K562 (cell line): Measurements from ENCODE around the gene POC1B. TPM values are rescaled to one million over a fixed set of nuclear protein-coding genes. Genes with fewer than 3 reads are reported as not detected.

Experiments used
- CBFA2T3 ChIP-seq: fragments of 450-650 bp; IDR thresholded peaks from 2 replicates; pipeline ENCODE4 v1.6.1; 2017
- CC2D1A ChIP-seq: fragments of 450-650 bp; IDR thresholded peaks from 2 replicates; pipeline ENCODE4 v1.6.1; 2017; ENCODE audit warnings: mild to moderate bottlenecking
- DNMT1 ChIP-seq: fragments of 450-650 bp; IDR thresholded peaks from 2 replicates; pipeline ENCODE4 v1.6.1; 2016; ENCODE audit warnings: antibody characterized with exemption, mild to moderate bottlenecking
- FOSL1 ChIP-seq: fragments of 200-800 bp; sonication (Bioruptor generic); conservative IDR thresholded peaks from 2 replicates; pipeline ENCODE4 v1.6.1; 2016; ENCODE audit warnings: missing genetic modification characterization, missing compliant biosample characterization
- GATAD2B ChIP-seq: fragments of 450-650 bp; IDR thresholded peaks from 2 replicates; pipeline ENCODE4 v1.6.1; 2017; ENCODE audit warnings: mild to moderate bottlenecking, borderline replicate concordance
- HMG20A ChIP-seq: fragments of 450-650 bp; formaldehyde crosslinking; conservative IDR thresholded peaks from 2 replicates; pipeline ENCODE4 v1.4.0; 2020; ENCODE audit warnings: mild to moderate bottlenecking, mixed read lengths
- HNRNPLL ChIP-seq: fragments of 200-400 bp; formaldehyde crosslinking; IDR thresholded peaks from 2 replicates; pipeline ENCODE4 v1.6.1; 2017; ENCODE audit warnings: low read length, low read depth, mild to moderate bottlenecking; ENCODE audit not compliant: poor library complexity, severe bottlenecking
- KLF13 ChIP-seq: fragments of 450-650 bp; IDR thresholded peaks from 2 replicates; pipeline ENCODE4 v1.6.1; 2016; ENCODE audit warnings: missing genetic modification characterization, low read depth, mild to moderate bottlenecking, missing compliant biosample characterization, moderate library complexity, borderline replicate concordance
- MYC ChIP-seq, 2 experiments: fragments of 250-450 bp in 1 of 2; sonication (Bioruptor Pico) in 1 of 2; IDR thresholded peaks; 2 replicates each; pipeline versions ENCODE4 v1.5.1 to v1.6.1; 2012 to 2021; ENCODE audit warnings: low read depth in 2 of 2, borderline replicate concordance in 1 of 2, improper control_type of control experiment in 1 of 2, low read length in 1 of 2, mild to moderate bottlenecking in 1 of 2, moderate library complexity in 1 of 2
- NCOA1 ChIP-seq: fragments of 450-650 bp; IDR thresholded peaks from 2 replicates; pipeline ENCODE4 v1.6.1; 2016; ENCODE audit warnings: low read depth
- NRF1 ChIP-seq, 2 experiments: fragments of 450-650 bp; IDR thresholded peaks in 1 of 2; conservative IDR thresholded peaks in 1 of 2; 2 replicates each; pipeline ENCODE4 v1.6.1; 2014; ENCODE audit warnings: mild to moderate bottlenecking in 2 of 2
- PTBP1 ChIP-seq: fragments of 200-400 bp; formaldehyde crosslinking; IDR thresholded peaks from 2 replicates; pipeline ENCODE4 v1.6.1; 2017; ENCODE audit warnings: low read depth, low read length
- RB1 ChIP-seq: fragments of 450-650 bp; IDR thresholded peaks from 2 replicates; pipeline ENCODE4 v1.6.1; 2017; ENCODE audit warnings: low read depth, mild to moderate bottlenecking
- SAFB2 ChIP-seq: fragments of 200-400 bp; formaldehyde crosslinking; IDR thresholded peaks from 2 replicates; pipeline ENCODE4 v1.6.1; 2018; ENCODE audit warnings: borderline replicate concordance, low read length, low read depth, moderate library complexity; ENCODE audit not compliant: severe bottlenecking
- SIX5 ChIP-seq, 2 experiments: IDR thresholded peaks; 2 replicates each; pipeline ENCODE4 v1.6.1; 2011; ENCODE audit warnings: low read length in 2 of 2, borderline replicate concordance in 1 of 2, low read depth in 1 of 2, mild to moderate bottlenecking in 1 of 2, moderate library complexity in 1 of 2; ENCODE audit not compliant: insufficient read depth in 1 of 2
- THRAP3 ChIP-seq: fragments of 450-650 bp; IDR thresholded peaks from 2 replicates; pipeline ENCODE4 v1.6.1; 2016; ENCODE audit warnings: mild to moderate bottlenecking, inconsistent platforms, borderline replicate concordance
- ZNF384 ChIP-seq: IDR thresholded peaks from 2 replicates; pipeline ENCODE4 v1.6.1; 2012; ENCODE audit warnings: low read depth, low read length, improper control_type of control experiment
- ZNF507 ChIP-seq: conservative IDR thresholded peaks from 2 replicates; pipeline ENCODE4 v1.6.1; 2017; ENCODE audit warnings: missing genetic modification characterization, missing compliant biosample characterization
- ZNF668 ChIP-seq: fragments of 250-450 bp; sonication (Bioruptor Pico); IDR thresholded peaks from 2 replicates; pipeline ENCODE4 v1.8.0; 2022; ENCODE audit warnings: mild to moderate bottlenecking, inconsistent platforms
- polyA plus RNA-seq, 8 experiments: library from polyadenylated mRNA; depleted of rRNA in 4 of 8; stranded (reverse) in 5 of 8; unstranded in 3 of 8; fragments of >200 nt; fragmentation: Nextera tagmentation in 2 of 8; fragmentation: Illumina TruSeq in 1 of 8; extraction: Ambion mirVana in 2 of 8; extraction: Trizol in 1 of 8; gene quantifications; 2 replicates each; pipeline versions ENCODE4 v1.2.1 to v1.2.3, GENCODE V29; 2011 to 2014; ENCODE audit warnings: inconsistent platforms in 1 of 8, missing spikeins in 1 of 8
- total RNA-seq, 7 experiments: library from RNA; depleted of rRNA in 6 of 7; stranded (reverse); fragments of >200 nt in 6 of 7; fragmentation: Illumina TruSeq in 2 of 7; extraction: Trizol in 2 of 7; gene quantifications; 2 replicates each; pipeline versions ENCODE4 v1.2.1 to v1.2.3, GENCODE V29; 2011 to 2021; ENCODE audit warnings: low replicate concordance in 1 of 7
- TF ChIP-seq, protein P1 (sequence below): sonication (generic); formaldehyde crosslinking; IDR thresholded peaks from 2 replicates; pipeline ENCODE4 v1.8.0; 2022; ENCODE audit warnings: mild to moderate bottlenecking, missing genetic modification reagents
- TF ChIP-seq, protein P2 (sequence below): fragments of 450-650 bp; IDR thresholded peaks from 2 replicates; pipeline ENCODE4 v1.6.1; 2016; ENCODE audit warnings: antibody characterized with exemption
- TF ChIP-seq, protein P3 (sequence below): fragments of 450-650 bp; formaldehyde crosslinking; IDR thresholded peaks from 2 replicates; pipeline ENCODE4 v1.4.0; 2020; ENCODE audit warnings: mild to moderate bottlenecking, moderate library complexity
- TF ChIP-seq, protein P4 (sequence below): sonication (generic); formaldehyde crosslinking; IDR thresholded peaks from 2 replicates; pipeline ENCODE4 v1.8.1; 2022; ENCODE audit warnings: missing genetic modification reagents

Gene POC1B
- total and polyA plus RNA-seq, 9 of the 15 experiments (the other 6 are each of a cell fraction or from before 2014, with no cell fraction given), result 4.5 to 16.1 (median 10.4) TPM

DNA sequence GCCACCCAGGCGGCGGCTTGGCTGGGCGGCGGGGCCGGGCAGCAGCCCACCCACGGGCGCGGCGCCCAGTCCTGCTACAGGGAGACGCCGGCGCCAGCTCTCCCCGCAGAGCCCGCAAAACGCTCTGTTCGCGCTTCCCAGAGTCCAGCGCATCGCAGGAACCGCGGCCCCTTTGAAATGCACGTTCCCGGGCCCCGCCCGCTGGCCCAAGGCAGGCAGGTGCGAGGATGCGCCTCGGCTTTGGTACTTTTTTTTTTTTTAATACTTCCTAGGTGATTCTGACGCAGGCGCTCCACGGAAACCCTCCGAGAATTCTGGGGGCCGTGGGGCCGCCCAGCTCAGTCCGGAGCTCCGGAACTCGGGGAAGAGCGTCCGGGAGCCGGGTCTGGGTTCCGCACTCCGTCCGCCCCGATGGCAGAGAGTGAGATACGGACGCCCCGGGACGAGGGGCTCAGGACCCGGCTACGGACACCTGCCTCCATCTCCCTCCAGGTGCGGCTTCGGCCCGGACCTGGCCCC is 483 bp downstream of the POC1B start (continued):
- TF ChIP-seq, protein P1, sequence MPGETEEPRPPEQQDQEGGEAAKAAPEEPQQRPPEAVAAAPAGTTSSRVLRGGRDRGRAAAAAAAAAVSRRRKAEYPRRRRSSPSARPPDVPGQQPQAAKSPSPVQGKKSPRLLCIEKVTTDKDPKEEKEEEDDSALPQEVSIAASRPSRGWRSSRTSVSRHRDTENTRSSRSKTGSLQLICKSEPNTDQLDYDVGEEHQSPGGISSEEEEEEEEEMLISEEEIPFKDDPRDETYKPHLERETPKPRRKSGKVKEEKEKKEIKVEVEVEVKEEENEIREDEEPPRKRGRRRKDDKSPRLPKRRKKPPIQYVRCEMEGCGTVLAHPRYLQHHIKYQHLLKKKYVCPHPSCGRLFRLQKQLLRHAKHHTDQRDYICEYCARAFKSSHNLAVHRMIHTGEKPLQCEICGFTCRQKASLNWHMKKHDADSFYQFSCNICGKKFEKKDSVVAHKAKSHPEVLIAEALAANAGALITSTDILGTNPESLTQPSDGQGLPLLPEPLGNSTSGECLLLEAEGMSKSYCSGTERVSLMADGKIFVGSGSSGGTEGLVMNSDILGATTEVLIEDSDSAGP (CRISPR knock-in tag), result no peak
- TF ChIP-seq ZNF384 (0 out of 2 replicates have a peak, but pooled peaks have one; percentile 37), RB1 (peak; percentile 32; the same call in 1 of the 2 replicates), KLF13 (tag) (no peak), PTBP1 (no peak), ZNF507 (tag) (no peak), SAFB2 (no peak), HMG20A (CRISPR knock-in tag) (no peak), MYC (IDR thresholded peaks at IDR 0.05; ENCODE audit: low read depth, low read length) (no peak), MYC (CRISPR knock-in tag; IDR thresholded peaks at IDR 0.05; ENCODE audit: borderline replicate concordance, low read depth) (no peak), SIX5 (IDR thresholded peaks at IDR 0.05; ENCODE audit: borderline replicate concordance in 1 of 2, insufficient read depth in 1 of 2, low read depth in 1 of 2, low read length in 2 of 2) (no peak), THRAP3 (no peak), NRF1 (conservative IDR thresholded peaks at IDR 0.05 in 1 of 2, IDR thresholded peaks at IDR 0.05 in 1 of 2) (peak in 1 of 2 experiments; percentile 20; a peak in 2 of 4 replicates), ZNF668 (CRISPR knock-in tag) (no peak), DNMT1 (no peak), HNRNPLL (no peak), NCOA1 (no peak), CBFA2T3 (peak; percentile 73), FOSL1 (no peak), CC2D1A (no peak), GATAD2B (no peak)
- TF ChIP-seq, protein P2, sequence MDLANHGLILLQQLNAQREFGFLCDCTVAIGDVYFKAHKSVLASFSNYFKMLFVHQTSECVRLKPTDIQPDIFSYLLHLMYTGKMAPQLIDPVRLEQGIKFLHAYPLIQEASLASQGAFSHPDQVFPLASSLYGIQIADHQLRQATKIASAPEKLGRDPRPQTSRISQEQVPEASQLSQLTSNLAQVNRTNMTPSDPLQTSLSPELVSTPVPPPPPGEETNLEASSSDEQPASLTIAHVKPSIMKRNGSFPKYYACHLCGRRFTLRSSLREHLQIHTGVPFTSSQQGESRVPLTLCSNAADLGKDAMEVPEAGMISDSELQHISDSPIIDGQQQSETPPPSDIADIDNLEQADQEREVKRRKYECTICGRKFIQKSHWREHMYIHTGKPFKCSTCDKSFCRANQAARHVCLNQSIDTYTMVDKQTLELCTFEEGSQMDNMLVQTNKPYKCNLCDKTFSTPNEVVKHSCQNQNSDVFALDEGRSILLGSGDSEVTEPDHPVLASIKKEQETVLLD, result no peak
- TF ChIP-seq, protein P3, sequence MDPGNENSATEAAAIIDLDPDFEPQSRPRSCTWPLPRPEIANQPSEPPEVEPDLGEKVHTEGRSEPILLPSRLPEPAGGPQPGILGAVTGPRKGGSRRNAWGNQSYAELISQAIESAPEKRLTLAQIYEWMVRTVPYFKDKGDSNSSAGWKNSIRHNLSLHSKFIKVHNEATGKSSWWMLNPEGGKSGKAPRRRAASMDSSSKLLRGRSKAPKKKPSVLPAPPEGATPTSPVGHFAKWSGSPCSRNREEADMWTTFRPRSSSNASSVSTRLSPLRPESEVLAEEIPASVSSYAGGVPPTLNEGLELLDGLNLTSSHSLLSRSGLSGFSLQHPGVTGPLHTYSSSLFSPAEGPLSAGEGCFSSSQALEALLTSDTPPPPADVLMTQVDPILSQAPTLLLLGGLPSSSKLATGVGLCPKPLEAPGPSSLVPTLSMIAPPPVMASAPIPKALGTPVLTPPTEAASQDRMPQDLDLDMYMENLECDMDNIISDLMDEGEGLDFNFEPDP (CRISPR knock-in tag), result no peak
- TF ChIP-seq, protein P4, sequence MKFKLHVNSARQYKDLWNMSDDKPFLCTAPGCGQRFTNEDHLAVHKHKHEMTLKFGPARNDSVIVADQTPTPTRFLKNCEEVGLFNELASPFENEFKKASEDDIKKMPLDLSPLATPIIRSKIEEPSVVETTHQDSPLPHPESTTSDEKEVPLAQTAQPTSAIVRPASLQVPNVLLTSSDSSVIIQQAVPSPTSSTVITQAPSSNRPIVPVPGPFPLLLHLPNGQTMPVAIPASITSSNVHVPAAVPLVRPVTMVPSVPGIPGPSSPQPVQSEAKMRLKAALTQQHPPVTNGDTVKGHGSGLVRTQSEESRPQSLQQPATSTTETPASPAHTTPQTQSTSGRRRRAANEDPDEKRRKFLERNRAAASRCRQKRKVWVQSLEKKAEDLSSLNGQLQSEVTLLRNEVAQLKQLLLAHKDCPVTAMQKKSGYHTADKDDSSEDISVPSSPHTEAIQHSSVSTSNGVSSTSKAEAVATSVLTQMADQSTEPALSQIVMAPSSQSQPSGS (CRISPR knock-in tag), result no peak
